Tibial artery (tissue), 4 donors: Measurements from ENCODE around the gene BRICD5.

Experiments
- DNase-seq, 2 donors: peaks; one replicate each; pipeline ENCODE4 v3.0.0-alpha.2; 2019
- H3K27ac ChIP-seq, 2 donors: fragments of 200-600 bp; sonication (generic) in 1 of 2; 1 replicate in 1 of 2; 2 replicates in 1 of 2; pipeline ENCODE4 v1.5.1; 2018 to 2019; ENCODE audit warnings: mild to moderate bottlenecking in 1 of 2
- H3K27me3 ChIP-seq, 2 donors: fragments of 200-600 bp; sonication (generic) in 1 of 2; one replicate each; pipeline versions ENCODE4 v1.5.1 to v1.6.0; 2016 to 2019
- H3K36me3 ChIP-seq, 3 donors: fragments of 200-600 bp; sonication (generic) in 2 of 3; one replicate each; pipeline ENCODE4 v1.5.1; 2016 to 2019; ENCODE audit warnings: mild to moderate bottlenecking in 2 of 3
- H3K4me1 ChIP-seq, 4 donors: fragments of 200-600 bp; sonication (generic) in 2 of 4; 1 replicate in 3 of 4; 2 replicates in 1 of 4; pipeline ENCODE4 v1.5.1; 2016 to 2019
- H3K4me3 ChIP-seq, 2 donors: fragments of 200-600 bp; sonication (generic) in 1 of 2; 1 replicate in 1 of 2; 2 replicates in 1 of 2; pipeline ENCODE4 v1.5.1; 2018 to 2019; ENCODE audit warnings: mild to moderate bottlenecking in 2 of 2
- H3K9me3 ChIP-seq, 3 donors: fragments of 200-600 bp; sonication (generic) in 1 of 3; one replicate each; pipeline ENCODE4 v1.5.1; 2016 to 2019
- CTCF ChIP-seq, 2 experiments: fragments of 200-600 bp in 1 of 2; fragments of 450-650 bp in 1 of 2; IDR thresholded peaks; one replicate each; pipeline ENCODE4 v1.5.1; 2017 to 2019; ENCODE audit warnings: antibody characterized with exemption in 2 of 2, mild to moderate bottlenecking in 1 of 2, moderate library complexity in 1 of 2
- intact Hi-C: fragments of 100-400 bp; cut with DNase I; formaldehyde crosslinking; loops from one replicate; pipeline ENCODE4 v1.15.0; 2023; ENCODE audit warnings: low total_unique reads

The BRICD5 gene

DNA sequence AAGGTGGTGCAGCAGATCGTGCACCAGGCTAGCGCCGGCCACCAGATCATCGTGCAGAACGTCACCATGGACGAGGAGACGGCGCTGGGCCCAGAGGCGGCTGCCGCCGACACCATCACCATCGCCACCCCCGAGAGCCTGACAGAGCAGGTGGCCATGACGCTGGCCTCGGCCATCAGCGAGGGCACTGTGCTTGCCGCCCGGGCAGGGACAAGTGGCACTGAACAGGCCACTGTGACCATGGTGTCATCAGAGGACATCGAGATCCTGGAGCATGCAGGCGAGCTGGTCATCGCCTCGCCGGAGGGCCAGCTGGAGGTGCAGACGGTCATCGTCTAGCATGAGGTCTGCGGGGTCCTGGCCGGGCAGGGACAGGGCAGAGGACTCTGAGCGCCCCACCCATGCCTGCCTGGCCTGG is 24.6 kb upstream of the BRICD5 start:
- no peak overlapping the region for H3K27ac ChIP-seq
- peaks cover 7 to 21% (median 21%) of the 10 kb centered on the region in 4 donors for H3K4me1 ChIP-seq
- no peak for TF ChIP-seq CTCF (IDR thresholded peaks at IDR 0.05)
- H3K9me3 ChIP-seq = no peaks in the 10 kb centered on the region
- peaks cover 48 to 69% (median 56%) of the 10 kb centered on the region in 3 donors for H3K36me3 ChIP-seq
- DNase-seq = no peak
- peaks cover 0 to 19% of the 10 kb centered on the region in 2 donors for H3K27me3 ChIP-seq
- no peak overlapping the region for H3K4me3 ChIP-seq
- intact Hi-C loops = no loop called here

GRCh38 chr16:2234813-2235170 is 24.1 kb upstream of the BRICD5 start:
- intact Hi-C loops = no loop called here
- Histone ChIP-seq H3K27me3 (peaks cover 0 to 19% of the 10 kb centered on the region in 2 donors), H3K9me3 (no peaks in the 10 kb centered on the region), H3K27ac (no peak overlapping the region), H3K4me3 (no peak overlapping the region), H3K4me1 (peaks cover 7 to 21% (median 21%) of the 10 kb centered on the region in 4 donors), H3K36me3 (peaks cover 51 to 69% (median 61%) of the 10 kb centered on the region in 3 donors)
- no peak for DNase-seq
- TF ChIP-seq CTCF (IDR thresholded peaks at IDR 0.05) = no peak

GRCh38 chr16:2233872-2234812 is 23.5 kb upstream of the BRICD5 start:
- no peak for DNase-seq
- H3K4me3 ChIP-seq = no peak overlapping the region
- H3K9me3 ChIP-seq = no peaks in the 10 kb centered on the region
- H3K27ac ChIP-seq = no peak overlapping the region
- intact Hi-C loops = no loop called here
- no peak for TF ChIP-seq CTCF (IDR thresholded peaks at IDR 0.05)
- H3K36me3 ChIP-seq = peaks cover 57 to 69% (median 67%) of the 10 kb centered on the region in 3 donors
- peaks cover 7 to 21% (median 21%) of the 10 kb centered on the region in 4 donors for H3K4me1 ChIP-seq
- peaks cover 0 to 19% of the 10 kb centered on the region in 2 donors for H3K27me3 ChIP-seq

DNA sequence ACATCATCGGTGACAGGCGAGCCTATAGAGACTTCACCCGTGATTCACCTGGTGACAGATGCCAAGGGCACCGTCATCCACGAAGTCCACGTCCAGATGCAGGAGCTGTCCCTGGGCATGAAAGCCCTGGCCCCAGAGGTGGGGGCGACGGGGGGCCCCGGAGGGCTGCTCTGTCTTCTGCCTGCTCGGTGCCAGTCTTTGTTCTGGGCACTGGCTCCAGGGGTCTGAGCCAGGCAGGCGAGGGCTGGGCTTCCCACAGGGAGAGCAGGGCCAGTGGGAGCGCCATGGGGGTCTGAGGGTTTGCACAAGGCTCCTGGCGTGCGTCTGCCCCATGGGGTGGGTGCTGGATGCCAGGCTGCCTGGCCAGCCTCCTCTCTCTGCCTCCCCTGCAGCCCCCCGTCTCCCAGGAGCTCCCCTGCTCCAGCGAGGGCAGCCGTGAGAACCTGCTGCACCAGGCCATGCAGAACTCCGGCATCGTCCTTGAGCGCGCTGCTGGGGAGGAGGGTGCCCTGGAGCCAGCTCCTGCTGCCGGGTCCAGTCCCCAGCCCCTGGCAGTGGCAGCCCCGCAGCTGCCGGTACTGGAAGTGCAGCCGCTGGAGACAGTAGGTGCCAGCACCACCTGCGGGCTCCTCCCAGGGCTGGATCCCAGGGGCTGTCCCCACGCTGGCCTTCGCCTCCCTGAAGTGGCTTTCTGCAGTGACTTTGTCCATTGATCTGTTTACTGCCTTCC is 22.5 kb upstream of the BRICD5 start:
- intact Hi-C loops = no loop called here
- Histone ChIP-seq H3K4me1 (peaks cover 7 to 21% (median 21%) of the 10 kb centered on the region in 4 donors), H3K27me3 (peaks cover 0 to 19% of the 10 kb centered on the region in 2 donors), H3K9me3 (no peaks in the 10 kb centered on the region), H3K36me3 (peaks cover 66 to 77% (median 76%) of the 10 kb centered on the region in 3 donors), H3K27ac (no peak overlapping the region), H3K4me3 (no peak overlapping the region)
- TF ChIP-seq CTCF (IDR thresholded peaks at IDR 0.05) = no peak
- DNase-seq = no peak

GRCh38 chr16:2232094-2232990 is 21.7 kb upstream of the BRICD5 start:
- H3K36me3 ChIP-seq = peaks cover 69 to 82% (median 81%) of the 10 kb centered on the region in 3 donors
- H3K27ac ChIP-seq = no peak overlapping the region
- no peak overlapping the region for H3K4me3 ChIP-seq

More at GRCh38 chr16:2232094-2232990, 21.7 kb upstream of the BRICD5 start:
- Histone ChIP-seq H3K4me1 (peaks cover 7 to 18% (median 14%) of the 10 kb centered on the region in 4 donors), H3K27me3 (peaks cover 0 to 11% of the 10 kb centered on the region in 2 donors), H3K9me3 (no peaks in the 10 kb centered on the region)
- TF ChIP-seq CTCF (IDR thresholded peaks at IDR 0.05) = no peak
- intact Hi-C loops = no loop called here
- no peak for DNase-seq
